Measurements from ENCODE around the gene VIPAS39. TPM values are rescaled to one million over a fixed set of nuclear protein-coding genes. Genes with fewer than 3 reads are reported as not detected.

The VIPAS39 gene
- total RNA-seq = 20.0 and 20.9 TPM in 2 replicates

DNA sequence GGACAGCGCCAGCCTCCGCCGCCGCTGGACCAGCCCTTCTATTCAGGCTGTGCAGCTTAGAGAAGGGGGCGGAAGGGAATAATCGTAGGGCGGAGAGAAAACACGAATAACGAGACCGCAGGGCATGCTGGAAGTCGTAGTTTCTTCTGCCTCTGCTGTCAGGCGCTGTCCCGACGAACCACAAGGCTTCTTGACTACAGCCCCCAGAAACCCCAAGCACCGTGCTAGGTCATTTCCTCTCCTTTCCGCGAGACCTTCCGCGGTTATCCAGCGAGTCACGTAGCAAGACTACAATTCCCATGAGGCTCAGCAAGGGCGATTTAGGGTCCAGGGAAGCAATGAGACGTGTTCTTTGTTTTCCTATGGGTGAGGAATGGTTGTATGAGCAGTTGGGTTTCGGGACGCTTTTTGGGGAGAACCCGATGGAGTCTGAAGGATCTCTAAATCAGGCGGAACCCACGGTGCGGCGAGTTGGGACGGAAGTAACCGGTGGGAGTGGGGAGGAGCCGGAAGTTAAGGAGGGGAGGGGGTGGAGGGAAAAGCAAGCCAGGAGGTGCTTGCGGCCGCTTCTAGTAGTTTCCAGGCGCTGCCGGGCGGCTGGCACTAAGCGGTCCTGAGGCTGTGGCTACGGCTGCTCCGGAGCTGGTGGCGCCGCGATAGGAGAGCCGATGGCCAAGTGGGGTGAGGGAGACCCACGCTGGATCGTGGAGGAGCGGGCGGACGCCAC, at the start of gene VIPAS39, which contains the start of gene AHSA1:
VIPAS39 (minus strand) TSS at position 80 of the 727 bp plus-strand sequence. CDS start 3,499 bp downstream, outside the sequence.
AHSA1 (plus strand) TSS at position 572 of the 727 bp plus-strand sequence; CDS start at position 669, 97 bp downstream.
- Histone ChIP-seq H3K27me3 (ENCODE audit: control insufficient read depth, insufficient read depth, low read length) (no peaks in the 10 kb centered on the region), H3K36me3 (ENCODE audit: control insufficient read depth, insufficient read depth, low read length) (peaks cover 20% of the 10 kb centered on the region), H3K4me3 (ENCODE audit: low read depth, low read length) (peak within 1 kb of the TSS; percentile 94)
- DNase-seq (ENCODE audit: low read depth) = peak; percentile 99
- TF ChIP-seq, protein P1, sequence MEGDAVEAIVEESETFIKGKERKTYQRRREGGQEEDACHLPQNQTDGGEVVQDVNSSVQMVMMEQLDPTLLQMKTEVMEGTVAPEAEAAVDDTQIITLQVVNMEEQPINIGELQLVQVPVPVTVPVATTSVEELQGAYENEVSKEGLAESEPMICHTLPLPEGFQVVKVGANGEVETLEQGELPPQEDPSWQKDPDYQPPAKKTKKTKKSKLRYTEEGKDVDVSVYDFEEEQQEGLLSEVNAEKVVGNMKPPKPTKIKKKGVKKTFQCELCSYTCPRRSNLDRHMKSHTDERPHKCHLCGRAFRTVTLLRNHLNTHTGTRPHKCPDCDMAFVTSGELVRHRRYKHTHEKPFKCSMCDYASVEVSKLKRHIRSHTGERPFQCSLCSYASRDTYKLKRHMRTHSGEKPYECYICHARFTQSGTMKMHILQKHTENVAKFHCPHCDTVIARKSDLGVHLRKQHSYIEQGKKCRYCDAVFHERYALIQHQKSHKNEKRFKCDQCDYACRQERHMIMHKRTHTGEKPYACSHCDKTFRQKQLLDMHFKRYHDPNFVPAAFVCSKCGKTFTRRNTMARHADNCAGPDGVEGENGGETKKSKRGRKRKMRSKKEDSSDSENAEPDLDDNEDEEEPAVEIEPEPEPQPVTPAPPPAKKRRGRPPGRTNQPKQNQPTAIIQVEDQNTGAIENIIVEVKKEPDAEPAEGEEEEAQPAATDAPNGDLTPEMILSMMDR (IDR thresholded peaks at IDR 0.05; ENCODE audit: insufficient read depth, low read length, severe bottlenecking) = no peak
- peak; percentile 62 for FAIRE-seq

DNA sequence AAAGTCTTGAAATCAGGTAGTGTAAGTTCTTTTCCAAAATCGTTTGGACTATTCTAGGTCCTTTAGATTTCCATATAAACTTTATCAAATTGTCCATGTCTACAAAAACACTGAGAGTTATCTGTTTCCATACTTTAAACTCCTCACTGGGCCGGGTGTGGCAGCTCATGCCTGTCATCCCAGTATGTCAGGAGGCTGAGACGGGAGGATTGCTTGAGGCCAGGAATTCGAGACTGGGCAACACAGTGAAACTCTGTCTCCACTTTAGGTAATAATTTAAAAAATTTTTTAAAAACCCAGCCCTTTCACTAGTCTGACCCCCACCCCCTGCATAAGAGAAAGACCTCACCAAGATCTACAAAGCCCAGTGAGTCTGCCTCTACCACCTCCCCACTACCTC, 47.6 kb upstream of the VIPAS39 start:
- FAIRE-seq = no peak
- Histone ChIP-seq H3K4me3 (ENCODE audit: low read depth, low read length) (no peak overlapping the region), H3K36me3 (ENCODE audit: control insufficient read depth, insufficient read depth, low read length) (no peaks in the 10 kb centered on the region), H3K27me3 (ENCODE audit: control insufficient read depth, insufficient read depth, low read length) (peaks cover 2% of the 10 kb centered on the region)
- TF ChIP-seq, protein P1 (IDR thresholded peaks at IDR 0.05; ENCODE audit: insufficient read depth, low read length, severe bottlenecking) = no peak
- DNase-seq (ENCODE audit: low read depth) = no peak

DNA sequence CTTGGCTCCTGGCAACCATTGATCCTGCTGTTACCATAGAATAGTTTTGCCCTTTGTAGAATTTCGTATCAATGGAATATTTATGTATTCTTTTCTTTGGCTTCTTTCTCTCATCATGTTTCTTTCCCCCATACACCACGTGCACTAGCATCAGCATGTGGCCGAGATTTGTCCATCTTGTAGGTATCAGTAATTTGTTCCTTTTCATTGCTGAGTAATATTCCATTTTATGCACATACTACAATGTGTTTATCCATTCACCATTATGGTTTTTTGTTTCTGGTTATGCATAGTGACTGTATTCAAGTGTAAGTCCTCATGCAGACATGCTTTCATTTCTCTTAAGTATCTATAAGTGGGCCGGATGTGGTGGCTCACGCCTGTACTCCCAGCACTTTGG, 45.7 kb upstream of the VIPAS39 start:
- FAIRE-seq = no peak
- DNase-seq (ENCODE audit: low read depth) = no peak
- TF ChIP-seq, protein P1 (IDR thresholded peaks at IDR 0.05; ENCODE audit: insufficient read depth, low read length, severe bottlenecking) = no peak
- Histone ChIP-seq H3K36me3 (ENCODE audit: control insufficient read depth, insufficient read depth, low read length) (no peaks in the 10 kb centered on the region), H3K27me3 (ENCODE audit: control insufficient read depth, insufficient read depth, low read length) (peaks cover 9% of the 10 kb centered on the region), H3K4me3 (ENCODE audit: low read depth, low read length) (no peak overlapping the region)

DNA sequence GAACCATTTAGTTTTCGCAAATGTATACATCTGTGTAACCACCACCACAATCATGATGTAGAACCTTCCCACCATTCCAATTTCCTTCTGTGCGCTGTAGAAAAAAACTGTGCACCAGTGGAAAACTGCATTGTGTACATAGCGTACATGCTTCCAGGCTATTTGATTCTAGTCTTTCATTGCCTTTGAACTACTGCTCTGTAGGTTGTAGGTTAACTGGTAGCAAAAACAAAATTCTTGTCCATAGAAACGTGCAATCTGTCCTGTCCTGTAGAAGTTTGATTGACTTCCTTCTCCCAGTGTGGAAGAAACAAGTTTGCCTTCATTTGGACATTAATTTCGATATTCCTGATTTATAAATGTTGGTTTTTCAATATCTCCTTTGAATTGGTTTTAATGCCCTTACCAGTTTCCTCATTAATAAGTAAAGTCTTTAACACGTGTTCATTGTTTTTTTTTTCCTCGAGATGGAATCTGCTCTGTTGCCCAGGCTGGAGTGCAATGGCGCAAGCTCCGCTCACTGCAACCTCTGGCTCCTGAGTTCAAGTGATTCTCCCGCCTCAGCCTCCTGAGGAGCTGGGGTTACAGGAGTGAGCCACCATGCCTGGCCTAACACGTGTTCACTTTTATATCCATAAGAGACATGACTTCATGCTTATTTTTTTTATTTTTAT, 44.8 kb upstream of the VIPAS39 start:
- Histone ChIP-seq H3K36me3 (ENCODE audit: control insufficient read depth, insufficient read depth, low read length) (no peaks in the 10 kb centered on the region), H3K4me3 (ENCODE audit: low read depth, low read length) (no peak overlapping the region), H3K27me3 (ENCODE audit: control insufficient read depth, insufficient read depth, low read length) (peaks cover 13% of the 10 kb centered on the region)
- FAIRE-seq = no peak
- DNase-seq (ENCODE audit: low read depth) = no peak
- TF ChIP-seq, protein P1 (IDR thresholded peaks at IDR 0.05; ENCODE audit: insufficient read depth, low read length, severe bottlenecking) = no peak

DNA sequence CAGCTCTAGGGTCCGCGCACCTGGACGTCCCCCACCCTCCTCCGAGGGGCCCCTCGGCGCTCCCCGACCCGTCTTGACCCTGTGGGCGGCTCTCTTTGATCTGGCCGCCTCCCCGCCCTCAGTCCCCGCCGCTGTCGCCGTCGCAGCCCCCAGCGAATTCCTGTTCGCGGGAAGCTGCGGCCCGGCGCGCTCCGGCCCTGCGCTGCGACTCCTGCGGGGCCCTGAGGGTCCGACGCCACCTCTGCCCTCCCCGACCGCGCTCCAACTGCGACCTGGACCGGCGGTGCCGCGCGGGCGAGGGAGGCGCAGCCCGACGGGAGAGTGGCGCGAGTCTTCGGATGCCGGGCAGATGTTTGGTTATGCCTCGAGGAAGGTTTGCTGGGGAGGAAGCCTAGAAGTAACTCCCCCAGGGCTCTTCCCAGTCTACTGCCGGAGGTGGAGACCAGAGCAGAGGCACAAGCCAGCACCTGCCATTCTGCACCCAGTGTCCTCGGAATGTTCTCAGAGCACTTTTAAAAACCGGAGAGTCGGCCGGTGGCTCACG, 41.7 kb upstream of the VIPAS39 start:
- Histone ChIP-seq H3K4me3 (ENCODE audit: low read depth, low read length) (peak overlapping the region; percentile 41), H3K36me3 (ENCODE audit: control insufficient read depth, insufficient read depth, low read length) (no peaks in the 10 kb centered on the region), H3K27me3 (ENCODE audit: control insufficient read depth, insufficient read depth, low read length) (peaks cover 13% of the 10 kb centered on the region)
- peak; percentile 18 for DNase-seq (ENCODE audit: low read depth)
- FAIRE-seq = no peak
- TF ChIP-seq, protein P1 (IDR thresholded peaks at IDR 0.05; ENCODE audit: insufficient read depth, low read length, severe bottlenecking) = no peak

Data from bronchial epithelial cell (primary cell).